NCI-H2196 treated with DMSO at 0.1 percent for 48 hours (cell line): ENCODE measurements around the gene POLL.

Experiments used
- DNase-seq: peaks from one replicate; lab custom pipeline; 2025; ENCODE audit not compliant: unreplicated experiment; lab: John Stamatoyannopoulos, UW

POLL gene

GRCh38 chr10:101560298-101561067 is 27.6 kb downstream of the POLL start:
- DNase-seq = no peak

GRCh38 chr10:101559596-101560297 is 28.3 kb downstream of the POLL start:
- no peak for DNase-seq

- DNase-seq = no peak
Observed at GRCh38 chr10:101558671-101559595, 29.1 kb downstream of the POLL start.

GRCh38 chr10:101558204-101558603 is 29.9 kb downstream of the POLL start:
- no peak for DNase-seq

- DNase-seq = no peak
Observed at GRCh38 chr10:101557541-101557940, 30.5 kb downstream of the POLL start.

- no peak for DNase-seq
Observed at GRCh38 chr10:101552442-101552841, 35.6 kb downstream of the POLL start.

GRCh38 chr10:101550965-101551364 is 37.1 kb downstream of the POLL start:
- no peak for DNase-seq

- no peak for DNase-seq
Observed at GRCh38 chr10:101545898-101546297, 42.2 kb downstream of the POLL start.

- no peak for DNase-seq
Observed at GRCh38 chr10:101538446-101538845, 49.6 kb downstream of the POLL start.

- DNase-seq = no peak
Observed at GRCh38 chr10:101536800-101537199, 51.3 kb downstream of the POLL start.

- no peak for DNase-seq
Observed at GRCh38 chr10:101535949-101536348, 52.1 kb downstream of the POLL start.

GRCh38 chr10:101529725-101530553 is 58.1 kb downstream of the POLL start:
- no peak for DNase-seq

- DNase-seq = no peak
Observed at GRCh38 chr10:101529207-101529606, 58.9 kb downstream of the POLL start.
